HG03108 (cell line): ENCODE results near the gene ACER1.

Experiments
- ATAC-seq: cut with Tn5 transposase; IDR thresholded peaks from one replicate; pipeline ENCODE4 v1.9.1; 2021; ENCODE audit warnings: moderate library complexity; ENCODE audit not compliant: unreplicated experiment

ACER1 gene

GRCh38 chr19:6269101-6269886, 64.1 kb downstream of the ACER1 start:
- ATAC-seq, result no peak

DNA sequence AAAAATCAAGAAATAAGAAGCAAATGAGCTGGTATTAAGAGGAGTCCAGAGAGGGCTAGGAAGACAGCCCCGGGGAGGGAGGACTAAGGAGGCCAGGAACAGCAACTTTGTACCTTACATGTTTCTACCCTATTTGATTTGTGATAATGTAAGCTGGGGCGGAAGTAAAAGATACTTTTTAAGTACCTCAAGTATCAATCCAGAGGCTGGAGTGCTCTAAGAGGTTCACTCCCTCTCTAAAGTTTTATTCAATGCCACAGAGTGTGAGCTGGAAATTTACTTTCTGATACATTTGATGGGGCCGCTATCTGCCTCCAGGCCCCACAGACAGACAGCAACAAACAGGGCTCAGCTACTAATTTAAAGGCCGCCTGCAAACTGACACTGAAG, 65.0 kb downstream of the ACER1 start:
- no peak for ATAC-seq

GRCh38 chr19:6267552-6268381, 65.6 kb downstream of the ACER1 start:
- no peak for ATAC-seq

DNA sequence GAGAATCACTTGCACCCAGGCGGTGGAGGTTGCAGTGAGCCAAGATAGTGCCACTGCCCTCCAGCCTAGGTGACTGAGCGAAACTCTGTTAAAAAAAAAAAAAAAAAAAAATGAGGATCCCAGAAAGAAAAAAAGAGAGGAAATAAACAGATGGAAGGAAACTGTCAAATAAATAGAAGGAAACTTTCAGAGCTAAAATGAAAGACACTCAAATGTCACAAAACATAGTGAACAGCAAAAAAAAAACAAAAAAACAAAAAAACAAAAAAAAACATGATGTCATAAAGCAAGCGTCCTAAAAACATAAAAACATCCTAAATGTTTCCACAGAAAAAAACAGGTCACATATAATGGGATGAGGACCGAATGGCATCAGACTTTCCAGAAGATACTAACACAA, 68.6 kb downstream of the ACER1 start:
- ATAC-seq, result no peak

DNA sequence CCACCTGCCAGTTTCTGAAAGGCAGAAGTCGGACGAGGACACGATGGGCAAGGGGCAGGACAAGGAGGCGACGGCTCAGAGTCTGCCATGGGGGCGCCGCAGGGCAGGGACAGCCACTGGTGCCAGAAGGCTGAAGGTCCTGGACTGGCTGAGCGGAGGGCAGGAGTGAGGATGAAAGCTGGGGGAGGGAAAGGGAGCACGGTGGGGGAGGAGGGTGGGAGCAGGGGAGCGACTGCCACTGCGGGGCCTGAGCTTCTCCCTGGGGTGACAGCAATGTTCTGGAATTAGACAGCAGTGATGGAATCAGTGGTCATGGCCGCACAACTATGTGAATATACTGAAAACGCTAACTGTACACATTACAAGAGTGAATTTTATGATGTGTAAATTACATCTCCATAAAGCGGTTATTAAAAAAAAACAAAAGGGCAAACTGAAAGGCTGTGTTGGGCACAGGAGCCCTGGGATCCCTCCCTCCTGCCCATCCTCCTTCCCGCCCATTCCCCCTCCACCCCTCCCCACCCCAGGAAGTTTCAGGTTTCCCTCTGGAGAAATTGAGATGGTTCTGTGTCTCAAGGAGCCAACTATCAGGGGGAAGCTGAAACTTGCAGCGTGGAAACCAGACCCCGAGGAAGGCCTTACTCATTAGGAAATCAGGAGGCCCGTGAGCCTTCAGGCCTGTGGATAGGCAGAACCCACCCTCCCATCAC, 69.5 kb downstream of the ACER1 start:
- no peak for ATAC-seq

DNA sequence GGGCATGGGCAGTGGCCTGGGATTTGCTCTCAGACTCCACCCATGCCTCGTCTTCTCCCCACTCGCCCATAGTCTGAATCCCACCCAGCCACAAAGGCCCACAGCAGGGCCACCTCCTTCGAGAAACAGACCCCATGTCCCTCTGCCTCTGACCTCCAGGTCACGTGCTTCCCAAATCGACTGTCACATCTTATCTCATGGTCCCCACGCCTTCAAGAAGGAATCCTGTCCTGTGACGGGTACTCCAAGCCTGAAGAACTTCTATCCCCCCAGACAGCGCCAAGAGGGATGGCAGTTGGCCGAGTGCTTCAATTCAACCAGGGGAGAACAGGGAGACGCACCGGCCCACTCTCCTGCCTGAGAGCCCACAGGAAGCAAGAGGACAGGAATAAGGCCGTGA, 70.1 kb downstream of the ACER1 start:
- ATAC-seq, result no peak

DNA sequence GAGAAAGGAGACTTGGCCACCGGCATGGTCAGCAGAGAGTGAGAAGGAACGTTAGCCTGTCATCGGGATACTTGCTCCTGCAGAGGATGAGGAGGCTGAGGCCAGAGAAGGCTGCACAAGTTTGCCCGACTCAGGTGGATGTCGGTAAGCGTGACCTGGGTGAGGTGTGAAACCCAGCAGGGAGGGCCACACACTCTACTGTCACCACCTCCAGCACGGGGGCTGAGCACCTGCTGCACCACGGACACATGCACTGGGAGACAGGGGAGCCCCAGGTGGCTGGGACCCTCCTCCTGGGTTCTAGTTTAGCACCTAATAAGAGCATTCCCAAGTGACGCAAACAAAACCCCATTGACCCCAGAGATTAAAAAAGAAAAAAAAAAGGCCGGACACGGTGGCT, 70.9 kb downstream of the ACER1 start:
- ATAC-seq, result no peak

- ATAC-seq, result no peak
Observed at GRCh38 chr19:6261883-6262282, 71.5 kb downstream of the ACER1 start.

GRCh38 chr19:6260912-6261650, 72.3 kb downstream of the ACER1 start:
- no peak for ATAC-seq

- ATAC-seq, result no peak
Observed at GRCh38 chr19:6260376-6260775, 73.0 kb downstream of the ACER1 start.

GRCh38 chr19:6259312-6259861, 74.0 kb downstream of the ACER1 start:
- no peak for ATAC-seq

GRCh38 chr19:6258812-6259311, 74.5 kb downstream of the ACER1 start:
- no peak for ATAC-seq
